HepG2 (cell line): ENCODE measurements around the gene ERP44.

Experiments used
- ATF2 ChIP-seq: sonication (generic); formaldehyde crosslinking; IDR thresholded peaks from 2 replicates; pipeline ENCODE4 v1.4.0; 2020; ENCODE audit warnings: missing genetic modification reagents
- FOXA1 ChIP-seq, 2 experiments: fragments of 450-650 bp in 1 of 2; sonication (generic) in 1 of 2; formaldehyde crosslinking in 1 of 2; IDR thresholded peaks; 2 replicates each; pipeline versions ENCODE4 v1.4.0 to v1.6.1; 2016 to 2020; ENCODE audit warnings: missing genetic modification reagents in 1 of 2
- HDAC6 ChIP-seq: fragments of 200-600 bp; sonication (generic); IDR thresholded peaks from 2 replicates; pipeline ENCODE4 v1.7.0; 2017; ENCODE audit warnings: mild to moderate bottlenecking, antibody characterized with exemption, low read length, low read depth
- JUND ChIP-seq: sonication (generic); formaldehyde crosslinking; IDR thresholded peaks from 2 replicates; pipeline ENCODE4 v1.8.0; 2022; ENCODE audit warnings: mild to moderate bottlenecking, missing genetic modification reagents
- ZBTB34 ChIP-seq: sonication (generic); formaldehyde crosslinking; IDR thresholded peaks from 2 replicates; pipeline ENCODE4 v1.8.0; 2022; ENCODE audit warnings: mild to moderate bottlenecking, missing genetic modification reagents
- ZNF24 ChIP-seq: fragments of 450-650 bp; IDR thresholded peaks from 2 replicates; pipeline ENCODE4 v1.6.1; 2017; ENCODE audit warnings: antibody characterized with exemption, mild to moderate bottlenecking
- ZNF256 ChIP-seq: sonication (generic); formaldehyde crosslinking; conservative IDR thresholded peaks from 2 replicates; pipeline ENCODE4 v1.4.0; 2020; ENCODE audit warnings: missing genetic modification reagents

DNA sequence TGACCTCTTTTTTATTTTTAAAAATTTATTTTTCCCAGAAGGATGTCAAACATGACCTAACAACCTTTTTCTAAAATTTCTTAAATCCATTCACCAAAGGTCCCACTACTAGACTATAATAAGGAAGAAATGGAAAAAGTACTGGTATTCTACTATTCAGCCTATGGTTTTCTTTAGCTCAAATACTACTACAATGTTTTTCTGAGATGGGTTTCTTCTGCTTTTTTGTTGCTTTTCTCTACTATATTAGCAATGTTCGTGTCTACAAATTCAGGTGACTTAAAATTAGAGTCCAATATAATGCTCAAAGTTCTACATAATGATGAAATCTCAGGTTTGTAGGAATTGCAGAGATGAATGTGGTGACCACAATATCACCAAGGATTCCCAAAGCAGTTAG is 7.9 kb downstream of the ERP44 start:
- TF ChIP-seq ZNF256 (CRISPR knock-in tag) (no peak), FOXA1 (IDR thresholded peaks at IDR 0.05) (no peak), FOXA1 (CRISPR knock-in tag; IDR thresholded peaks at IDR 0.05) (no peak), ZBTB34 (CRISPR knock-in tag) (no peak), ZNF24 (no peak), ATF2 (CRISPR knock-in tag) (no peak), HDAC6 (no peak), JUND (no peak)
